ENCODE data around the gene GRIN3A. TPM values are rescaled to one million over a fixed set of nuclear protein-coding genes. Genes with fewer than 3 reads are reported as not detected.
A peak's percentile ranks its signal among the peaks of the same experiment; 100 is the strongest.

Gene GRIN3A
- total and polyA plus RNA-seq, 2 of the 4 experiments (the other 2 are of a cell fraction), result not detected

DNA sequence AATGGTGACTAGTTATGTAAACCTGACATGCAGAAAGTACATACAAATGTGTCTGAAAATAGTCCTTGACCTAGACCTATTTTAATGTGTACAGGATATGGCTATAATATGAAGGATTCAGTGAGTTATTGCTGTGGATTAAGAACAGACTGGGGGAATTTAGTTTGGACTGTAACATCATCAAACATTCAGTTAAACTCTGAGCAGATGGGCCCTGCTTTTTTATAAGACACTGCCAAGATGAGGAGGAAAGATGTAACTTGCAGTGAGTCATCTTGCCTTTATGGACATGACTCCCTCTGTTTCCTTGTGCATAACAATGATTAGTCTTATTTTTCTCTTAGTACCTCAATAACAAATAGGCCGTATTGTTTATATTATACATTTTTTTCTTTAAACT, 155.9 kb downstream of the GRIN3A start:
- no peak overlapping the region for H4K91ac ChIP-seq (ENCODE audit: insufficient read depth, low read depth, low read length)
- no peak overlapping the region for H2BK20ac ChIP-seq (ENCODE audit: low read depth, low read length)
- H4K20me1 ChIP-seq (ENCODE audit: insufficient read depth, low read length), result no peaks in the 10 kb centered on the region
- dilution Hi-C loops (cut with HindIII; ENCODE audit: low sequenced_read_pairs, unreplicated experiment), result no loop called here
- DNase-seq (peak; percentile 90), ATAC-seq (ENCODE audit: low read depth) (peak; percentile 89)
- no peak overlapping the region for H3K4me2 ChIP-seq (ENCODE audit: low read depth, low read length)
- H3K9ac ChIP-seq (ENCODE audit: low read depth, low read length), result no peak overlapping the region
- no peak overlapping the region for H2BK5ac ChIP-seq (ENCODE audit: low read depth, low read length, poor library complexity, severe bottlenecking)
- ChIA-PET POLR2A (ENCODE audit: unreplicated experiment) (no interaction called here), CTCF (no interaction called here)
- H3K36me3 ChIP-seq (ENCODE audit: control insufficient read depth, insufficient read depth, low read length), result no peaks in the 10 kb centered on the region
- intact Hi-C loops (cut with micrococcal nuclease), result no loop called here
- no peak overlapping the region for H2AK5ac ChIP-seq (ENCODE audit: low read depth, low read length)
- H4K8ac ChIP-seq (ENCODE audit: low read depth in 2 of 2, low read length in 2 of 2), result no peak overlapping the region
- no peak overlapping the region for H2AFZ ChIP-seq (replicated peaks; ENCODE audit: low read length, poor library complexity)
- H2BK15ac ChIP-seq (ENCODE audit: low read depth, low read length), result no peak overlapping the region
- H3K56ac ChIP-seq (ENCODE audit: extremely low read depth, insufficient read depth, low read length), result no peak overlapping the region
- no peaks in the 10 kb centered on the region; the same call in 1 of the 2 replicates for H3K9me1 ChIP-seq (ENCODE audit: insufficient read depth, low read length)
- no TSS peak for BruUV-seq (replicated peaks)
- no peak overlapping the region for H3K4me3 ChIP-seq (ENCODE audit: insufficient read depth, low read depth, low read length)
- no peaks in the 10 kb centered on the region for H3K79me1 ChIP-seq (ENCODE audit: low read depth in 1 of 2, low read length in 2 of 2)
- in situ Hi-C loops (cut with MboI; ENCODE audit: low sequenced_read_pairs), result no loop called here
- H3K9me3 ChIP-seq (ENCODE audit: control insufficient read depth, insufficient read depth, low read length), result no peaks in the 10 kb centered on the region
- no peak overlapping the region for H2AK9ac ChIP-seq (replicated peaks; ENCODE audit: low read depth, low read length, poor library complexity)
- WGBS, 2 experiments (ENCODE audit: extremely low coverage in 2 of 2, insufficient read length in 1 of 2), result no CpG with 5 or more reads among the region's 1 CpG
- peaks cover 6% of the 10 kb centered on the region; the same call in 1 of the 2 replicates for H3K4me1 ChIP-seq (ENCODE audit: control insufficient read depth, insufficient read depth, low read length)
- H3K18ac ChIP-seq (ENCODE audit: low read depth, low read length), result no peak overlapping the region
- H3K4ac ChIP-seq (ENCODE audit: low read depth, low read length), result no peak overlapping the region
- TF ChIP-seq FOS (IDR thresholded peaks at IDR 0.05; ENCODE audit: low read depth, low read length), result peak; percentile 27; the same call in 1 of the 2 replicates
- no peak for TF ChIP-seq POLR2A (IDR thresholded peaks at IDR 0.05; ENCODE audit: low read depth, low read length)
- no peak overlapping the region for H3K23ac ChIP-seq (ENCODE audit: low read depth, low read length)
- no peak overlapping the region for H4K5ac ChIP-seq (ENCODE audit: low read depth, low read length)
- no peak overlapping the region for H3K14ac ChIP-seq (replicated peaks; ENCODE audit: low read depth, low read length)
- H3K27ac ChIP-seq (ENCODE audit: insufficient read depth, low read length), result peak overlapping the region; percentile 25; the same call in 1 of the 2 replicates
- H3K27me3 ChIP-seq (ENCODE audit: control insufficient read depth, insufficient read depth, low read length), result no peaks in the 10 kb centered on the region
- no peak overlapping the region for H2BK120ac ChIP-seq (ENCODE audit: low read depth, low read length)
